NK-92 (cell line): ENCODE measurements around the gene SLC25A13.
"Not testable (repeated sequence)": the region's sequence is repeated elsewhere in the genome, so short reads cannot be mapped to it uniquely, and the experiment has no call there.

Experiments used
- DNase-seq: peaks from one replicate; lab custom pipeline; 2025; ENCODE audit not compliant: unreplicated experiment; lab: John Stamatoyannopoulos, UW

The SLC25A13 gene

GRCh38 chr7:96300502-96300901, 21.4 kb downstream of the SLC25A13 start:
- no peak for DNase-seq

GRCh38 chr7:96299496-96299895, 22.4 kb downstream of the SLC25A13 start:
- DNase-seq, result no peak

GRCh38 chr7:96297876-96298275, 24.0 kb downstream of the SLC25A13 start:
- DNase-seq, result no peak

GRCh38 chr7:96297446-96297845, 24.5 kb downstream of the SLC25A13 start:
- not testable (repeated sequence) for DNase-seq

GRCh38 chr7:96293911-96294310, 28.0 kb downstream of the SLC25A13 start:
- not testable (repeated sequence) for DNase-seq

GRCh38 chr7:96287559-96287958, 34.3 kb downstream of the SLC25A13 start:
- DNase-seq, result no peak

GRCh38 chr7:96287132-96287531, 34.8 kb downstream of the SLC25A13 start:
- no peak for DNase-seq

GRCh38 chr7:96285579-96285978, 36.3 kb downstream of the SLC25A13 start:
- DNase-seq, result no peak

- DNase-seq, result no peak
Observed at GRCh38 chr7:96284835-96285234, 37.1 kb downstream of the SLC25A13 start.

GRCh38 chr7:96284240-96284639, 37.7 kb downstream of the SLC25A13 start:
- no peak for DNase-seq

- DNase-seq, result no peak
Observed at GRCh38 chr7:96282835-96283234, 39.1 kb downstream of the SLC25A13 start.

- no peak for DNase-seq
Observed at GRCh38 chr7:96277921-96278320, 44.0 kb downstream of the SLC25A13 start.

- no peak for DNase-seq
Observed at GRCh38 chr7:96276019-96276418, 45.9 kb downstream of the SLC25A13 start.

- DNase-seq, result no peak
Observed at GRCh38 chr7:96273716-96274115, 48.2 kb downstream of the SLC25A13 start.

- DNase-seq, result no peak
Observed at GRCh38 chr7:96269246-96269994, 52.5 kb downstream of the SLC25A13 start.

- DNase-seq, result no peak
Observed at GRCh38 chr7:96266580-96266979, 55.3 kb downstream of the SLC25A13 start.

- DNase-seq, result no peak
Observed at GRCh38 chr7:96266015-96266414, 55.9 kb downstream of the SLC25A13 start.

- DNase-seq, result no peak
Observed at GRCh38 chr7:96253964-96254363, 67.9 kb downstream of the SLC25A13 start.

GRCh38 chr7:96253441-96253840, 68.5 kb downstream of the SLC25A13 start:
- DNase-seq, result no peak

- no peak for DNase-seq
Observed at GRCh38 chr7:96250776-96251361, 71.0 kb downstream of the SLC25A13 start.

GRCh38 chr7:96248405-96248804, 73.5 kb downstream of the SLC25A13 start:
- DNase-seq, result no peak

- no peak for DNase-seq
Observed at GRCh38 chr7:96246919-96247318, 75.0 kb downstream of the SLC25A13 start.

GRCh38 chr7:96244992-96245292, 77.0 kb downstream of the SLC25A13 start:
- DNase-seq, result no peak
